ENCODE measurements around the gene ASTN2. TPM values are rescaled to one million over a fixed set of nuclear protein-coding genes. Genes with fewer than 3 reads are reported as not detected.

The ASTN2 gene
- total RNA-seq, 1 donor from 2014 or later, result 15.9 TPM

DNA sequence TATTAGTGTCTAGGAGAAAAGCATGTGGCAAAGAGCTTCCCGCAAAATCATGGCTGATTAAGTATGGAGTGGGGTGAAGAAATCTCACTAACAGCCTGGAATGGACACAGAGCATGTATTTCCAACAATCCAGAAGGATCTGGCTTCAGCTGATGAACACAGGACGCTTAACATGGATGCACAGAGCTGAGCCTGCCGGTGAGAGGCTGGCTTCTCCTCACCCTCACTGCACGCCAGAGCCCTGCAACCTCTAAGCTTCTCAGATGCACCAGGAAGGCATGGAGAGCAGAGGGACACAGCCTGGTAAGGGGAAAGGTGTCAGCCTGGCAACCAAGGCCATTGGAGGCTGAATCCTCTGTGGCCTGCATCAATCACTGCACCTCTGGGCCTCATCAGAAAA lies 429.3 kb downstream of the ASTN2 start:
- Mint-ChIP-seq H3K4me1 (ENCODE audit: unreplicated experiment) (no peaks in the 10 kb centered on the region), H3K4me3 (no peak overlapping the region), H3K27ac (no peak overlapping the region), H3K27me3 (peaks cover 5% of the 10 kb centered on the region), H3K36me3 (no peaks in the 10 kb centered on the region), H3K9me3 (no peaks in the 10 kb centered on the region)
- TF ChIP-seq, protein P1, sequence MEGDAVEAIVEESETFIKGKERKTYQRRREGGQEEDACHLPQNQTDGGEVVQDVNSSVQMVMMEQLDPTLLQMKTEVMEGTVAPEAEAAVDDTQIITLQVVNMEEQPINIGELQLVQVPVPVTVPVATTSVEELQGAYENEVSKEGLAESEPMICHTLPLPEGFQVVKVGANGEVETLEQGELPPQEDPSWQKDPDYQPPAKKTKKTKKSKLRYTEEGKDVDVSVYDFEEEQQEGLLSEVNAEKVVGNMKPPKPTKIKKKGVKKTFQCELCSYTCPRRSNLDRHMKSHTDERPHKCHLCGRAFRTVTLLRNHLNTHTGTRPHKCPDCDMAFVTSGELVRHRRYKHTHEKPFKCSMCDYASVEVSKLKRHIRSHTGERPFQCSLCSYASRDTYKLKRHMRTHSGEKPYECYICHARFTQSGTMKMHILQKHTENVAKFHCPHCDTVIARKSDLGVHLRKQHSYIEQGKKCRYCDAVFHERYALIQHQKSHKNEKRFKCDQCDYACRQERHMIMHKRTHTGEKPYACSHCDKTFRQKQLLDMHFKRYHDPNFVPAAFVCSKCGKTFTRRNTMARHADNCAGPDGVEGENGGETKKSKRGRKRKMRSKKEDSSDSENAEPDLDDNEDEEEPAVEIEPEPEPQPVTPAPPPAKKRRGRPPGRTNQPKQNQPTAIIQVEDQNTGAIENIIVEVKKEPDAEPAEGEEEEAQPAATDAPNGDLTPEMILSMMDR (conservative IDR thresholded peaks at IDR 0.05), result no peak
- no peak for DNase-seq (ENCODE audit: extremely low spot score, unreplicated experiment)

DNA sequence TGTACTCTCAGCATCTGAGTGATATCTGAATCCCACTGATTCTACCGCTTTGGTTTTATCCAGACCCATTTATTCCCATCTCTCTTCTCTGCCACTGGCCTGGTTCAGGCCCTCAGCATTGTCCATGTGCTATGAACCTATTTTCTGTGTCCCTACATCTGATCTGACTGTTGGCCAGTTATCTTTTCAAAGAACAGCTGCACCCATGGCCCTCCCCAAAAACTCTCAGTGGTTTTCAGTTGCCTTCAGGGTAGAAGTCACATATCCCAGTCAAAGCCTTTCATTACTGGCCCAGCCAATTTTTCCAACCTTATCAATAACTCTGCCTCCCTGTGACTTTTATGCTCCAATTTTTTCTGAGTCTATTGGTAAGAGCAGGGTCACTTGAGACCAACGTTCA lies 430.7 kb downstream of the ASTN2 start:
- Mint-ChIP-seq H3K4me1 (ENCODE audit: unreplicated experiment) (peaks cover 4% of the 10 kb centered on the region), H3K9me3 (no peaks in the 10 kb centered on the region), H3K27ac (no peak overlapping the region), H3K27me3 (peaks cover 8% of the 10 kb centered on the region), H3K36me3 (no peaks in the 10 kb centered on the region), H3K4me3 (no peak overlapping the region)
- DNase-seq (ENCODE audit: extremely low spot score, unreplicated experiment), result no peak
- TF ChIP-seq, protein P1 (conservative IDR thresholded peaks at IDR 0.05), result no peak

DNA sequence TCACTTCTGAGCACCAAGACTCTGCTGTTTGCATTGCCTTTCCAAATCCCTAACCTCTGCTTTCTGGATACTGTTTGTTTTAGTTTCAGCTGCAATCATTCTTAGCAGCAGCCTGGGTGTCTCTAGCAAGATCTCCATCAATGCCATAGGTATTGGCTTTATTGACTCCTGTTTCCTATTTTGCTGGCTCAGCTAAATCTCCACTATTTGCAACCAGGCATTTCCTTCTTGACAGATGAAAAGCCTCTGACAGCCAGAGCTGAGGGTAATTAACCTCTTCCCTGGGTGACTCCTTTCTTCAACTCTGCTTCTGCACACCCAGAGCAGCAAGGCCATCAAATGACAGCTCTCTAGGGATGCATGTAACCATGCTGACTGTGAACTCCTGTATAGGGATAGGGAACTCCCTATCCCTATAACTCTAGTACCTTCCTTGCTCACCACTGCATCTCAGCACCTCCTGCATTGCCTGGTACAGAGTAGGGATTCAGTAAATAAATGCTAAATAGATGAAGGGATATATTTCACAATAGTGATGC lies 434.2 kb downstream of the ASTN2 start:
- TF ChIP-seq, protein P1 (conservative IDR thresholded peaks at IDR 0.05), result no peak
- no peak for DNase-seq (ENCODE audit: extremely low spot score, unreplicated experiment)
- Mint-ChIP-seq H3K4me3 (no peak overlapping the region), H3K4me1 (ENCODE audit: unreplicated experiment) (peaks cover 4% of the 10 kb centered on the region), H3K36me3 (no peaks in the 10 kb centered on the region), H3K27me3 (peaks cover 17% of the 10 kb centered on the region), H3K9me3 (no peaks in the 10 kb centered on the region), H3K27ac (no peak overlapping the region)

DNA sequence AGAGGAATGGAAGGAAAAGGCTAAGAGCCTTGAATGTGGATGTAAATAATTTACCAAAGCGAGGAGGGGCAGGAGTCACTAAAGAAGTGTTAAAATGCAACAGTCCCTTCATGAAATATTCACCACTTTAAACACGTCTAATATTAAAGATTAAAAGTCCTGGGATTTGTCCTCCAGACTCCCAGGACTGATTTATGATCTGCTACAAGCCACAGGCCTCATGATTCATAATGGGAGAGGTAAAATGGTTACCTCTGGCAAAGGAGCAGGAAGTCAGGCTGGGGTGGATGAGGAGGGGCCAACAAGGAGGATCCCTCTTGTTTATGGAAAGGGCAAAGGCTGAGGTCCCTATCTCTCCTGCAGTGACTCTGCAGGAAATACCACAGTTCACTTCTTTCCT lies 435.4 kb downstream of the ASTN2 start:
- H3K9me3 Mint-ChIP-seq, result no peaks in the 10 kb centered on the region
- no peak overlapping the region for H3K27ac Mint-ChIP-seq
- H3K4me1 Mint-ChIP-seq (ENCODE audit: unreplicated experiment), result peaks cover 4% of the 10 kb centered on the region
- TF ChIP-seq, protein P1 (conservative IDR thresholded peaks at IDR 0.05), result no peak
- peaks cover 17% of the 10 kb centered on the region for H3K27me3 Mint-ChIP-seq
- no peak for DNase-seq (ENCODE audit: extremely low spot score, unreplicated experiment)
- no peak overlapping the region for H3K4me3 Mint-ChIP-seq
- H3K36me3 Mint-ChIP-seq, result no peaks in the 10 kb centered on the region

DNA sequence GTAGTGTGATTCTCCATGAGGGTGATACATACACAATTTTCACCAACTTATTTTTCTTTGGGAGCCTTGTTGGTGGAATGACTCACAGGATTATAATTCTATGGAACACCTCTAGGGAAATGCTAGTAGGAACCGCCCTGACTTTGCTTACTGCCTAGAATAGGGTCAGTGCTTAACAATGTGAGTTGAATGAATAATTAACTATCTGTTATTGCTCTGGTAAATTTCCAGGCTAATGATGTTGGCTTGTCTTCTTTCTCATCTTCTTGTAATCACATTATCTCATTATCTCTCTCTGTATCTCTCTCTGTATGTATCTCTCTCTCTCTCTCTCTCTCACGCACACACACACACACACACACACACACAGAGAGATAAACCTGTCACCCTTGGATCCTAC lies 436.7 kb downstream of the ASTN2 start:
- no peak overlapping the region for H3K27ac Mint-ChIP-seq
- TF ChIP-seq, protein P1 (conservative IDR thresholded peaks at IDR 0.05), result no peak
- no peaks in the 10 kb centered on the region for H3K9me3 Mint-ChIP-seq
- DNase-seq (ENCODE audit: extremely low spot score, unreplicated experiment), result no peak
- no peaks in the 10 kb centered on the region for H3K36me3 Mint-ChIP-seq
- H3K4me1 Mint-ChIP-seq (ENCODE audit: unreplicated experiment), result peaks cover 4% of the 10 kb centered on the region
- H3K4me3 Mint-ChIP-seq, result no peak overlapping the region
- peaks cover 17% of the 10 kb centered on the region for H3K27me3 Mint-ChIP-seq

DNA sequence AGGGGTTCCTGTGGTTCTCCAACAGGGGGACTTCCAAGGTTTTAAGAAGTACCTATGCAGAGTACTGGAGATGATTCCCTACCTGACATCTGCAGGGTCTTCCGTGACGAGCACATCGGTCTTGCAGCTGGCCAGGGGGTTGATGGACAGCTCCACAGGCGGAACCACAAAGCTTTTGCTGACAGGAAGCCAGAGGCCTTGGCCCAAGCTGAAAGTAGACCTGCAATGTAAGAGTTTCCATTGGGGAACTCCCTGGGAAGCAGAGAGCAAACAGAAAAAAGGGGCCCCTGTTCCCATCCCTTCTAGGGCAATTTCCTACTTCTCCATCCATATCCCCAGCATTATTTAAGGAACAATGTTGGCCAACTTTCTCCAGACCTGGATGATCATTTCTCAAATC lies 439.7 kb downstream of the ASTN2 start:
- TF ChIP-seq, protein P1 (conservative IDR thresholded peaks at IDR 0.05), result no peak
- peaks cover 4% of the 10 kb centered on the region for H3K4me1 Mint-ChIP-seq (ENCODE audit: unreplicated experiment)

More for the DNA sequence above, 439.7 kb downstream of the ASTN2 start:
- Mint-ChIP-seq H3K27ac (no peak overlapping the region), H3K9me3 (no peaks in the 10 kb centered on the region), H3K36me3 (no peaks in the 10 kb centered on the region), H3K27me3 (peaks cover 18% of the 10 kb centered on the region), H3K4me3 (no peak overlapping the region)
- no peak for DNase-seq (ENCODE audit: extremely low spot score, unreplicated experiment)
